HEK293T (cell line): ENCODE results near the gene MEF2B.
"Not testable (repeated sequence)": the region's sequence is repeated elsewhere in the genome, so short reads cannot be mapped to it uniquely, and the experiment has no call there.

ENCODE experiments used
- ARNT ChIP-seq: fragments of 450-650 bp; IDR thresholded peaks from 2 replicates; pipeline ENCODE4 v1.6.1; 2017; ENCODE audit warnings: mild to moderate bottlenecking
- BHLHE40 ChIP-seq: fragments of 450-650 bp; IDR thresholded peaks from 2 replicates; pipeline ENCODE4 v1.6.1; 2016; ENCODE audit warnings: mild to moderate bottlenecking, moderate library complexity, borderline replicate concordance
- FOXK2 ChIP-seq: fragments of 450-650 bp; IDR thresholded peaks from 2 replicates; pipeline ENCODE4 v1.6.1; 2016; ENCODE audit warnings: mild to moderate bottlenecking
- FOXM1 ChIP-seq: fragments of 450-650 bp; IDR thresholded peaks from 2 replicates; pipeline ENCODE4 v1.6.1; 2017; ENCODE audit warnings: mild to moderate bottlenecking, borderline replicate concordance
- L3MBTL2 ChIP-seq: fragments of 450-650 bp; conservative IDR thresholded peaks from 2 replicates; pipeline ENCODE4 v1.6.1; 2016; ENCODE audit warnings: mild to moderate bottlenecking
- LEF1 ChIP-seq: fragments of 450-650 bp; IDR thresholded peaks from 2 replicates; pipeline ENCODE4 v1.6.1; 2017; ENCODE audit warnings: mild to moderate bottlenecking, borderline replicate concordance
- NFRKB ChIP-seq: fragments of 450-650 bp; IDR thresholded peaks from 2 replicates; pipeline ENCODE4 v1.6.1; 2016; ENCODE audit warnings: mild to moderate bottlenecking, moderate library complexity
- SP1 ChIP-seq: fragments of 450-650 bp; IDR thresholded peaks from 2 replicates; pipeline ENCODE4 v1.6.1; 2017
- SUZ12 ChIP-seq: fragments of 450-650 bp; IDR thresholded peaks from 2 replicates; pipeline ENCODE4 v1.6.1; 2016; ENCODE audit warnings: mild to moderate bottlenecking
- TARDBP ChIP-seq: fragments of 450-650 bp; IDR thresholded peaks from 2 replicates; pipeline ENCODE4 v1.6.1; 2016
- ZNF384 ChIP-seq: fragments of 450-650 bp; IDR thresholded peaks from 2 replicates; pipeline ENCODE4 v1.6.1; 2016

DNA sequence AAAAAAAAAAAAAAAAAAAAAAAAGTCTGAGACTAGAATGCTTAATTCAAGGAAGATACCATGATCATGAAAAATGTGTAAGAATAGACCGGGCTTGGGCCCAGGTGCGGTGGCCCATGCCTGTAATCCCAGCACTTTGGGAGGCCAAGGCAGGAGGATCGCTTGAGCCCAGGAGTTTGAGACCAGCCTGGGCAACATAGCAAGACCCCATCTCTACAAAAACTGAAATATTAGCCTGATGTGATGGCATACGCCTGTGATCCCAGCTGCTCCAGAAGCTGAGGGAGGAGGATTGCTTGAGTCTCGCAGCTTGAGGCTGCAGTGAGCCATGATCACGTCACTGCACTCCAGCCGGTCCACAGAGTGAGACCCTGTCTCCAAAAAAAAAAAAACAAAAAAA lies 63.1 kb downstream of the MEF2B start:
- not testable (repeated sequence) for TF ChIP-seq BHLHE40, NFRKB, SP1, L3MBTL2, ARNT, FOXM1, ZNF384, TARDBP, SUZ12, LEF1, FOXK2
